Astrocyte of the cerebellum (primary cell): ENCODE measurements around the gene SRSF4.
"Not testable (repeated sequence)": the region's sequence is repeated elsewhere in the genome, so short reads cannot be mapped to it uniquely, and the experiment has no call there.

Source experiments
- DNase-seq: peaks from one replicate; pipeline ENCODE4 v3.0.0-alpha.2; 2011; ENCODE audit warnings: low read depth
- H3K4me3 ChIP-seq: 2 replicates; pipeline ENCODE4 v1.5.1; 2011; ENCODE audit warnings: mild to moderate bottlenecking, low read depth, low read length, moderate library complexity
- in situ Hi-C: cut with HindIII; loops from 2 replicates; pipeline ENCODE4 v1.10.0; 2017; ENCODE audit warnings: low sequenced_read_pairs
- TF ChIP-seq, protein P1 (sequence below): IDR thresholded peaks from 2 replicates; pipeline ENCODE4 v1.5.1; 2012; ENCODE audit warnings: low read length, low read depth, moderate library complexity, mild to moderate bottlenecking; ENCODE audit errors: missing control alignments

Gene SRSF4

GRCh38 chr1:29145739-29146437, 35.8 kb downstream of the SRSF4 start:
- in situ Hi-C loops: no loop called here

DNA sequence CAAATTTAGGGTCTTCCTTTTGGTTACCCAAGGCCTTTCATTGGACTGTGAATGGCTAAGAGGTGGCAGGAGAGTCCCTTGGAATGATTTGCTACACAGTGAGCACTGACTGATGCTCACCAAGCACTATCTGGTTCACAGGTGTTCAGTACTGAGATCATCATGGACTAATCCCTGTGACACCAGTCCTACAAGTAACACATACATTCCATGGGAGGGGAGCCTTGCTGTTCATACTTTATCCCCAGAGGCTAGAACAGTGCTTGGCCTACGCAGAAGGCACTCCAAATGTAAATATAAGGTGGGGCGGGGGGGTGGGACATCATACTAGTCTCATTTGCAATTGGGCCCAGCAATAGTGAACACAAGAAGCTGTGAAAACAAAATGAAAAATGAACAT, 37.5 kb downstream of the SRSF4 start:
- TF ChIP-seq, protein P1, sequence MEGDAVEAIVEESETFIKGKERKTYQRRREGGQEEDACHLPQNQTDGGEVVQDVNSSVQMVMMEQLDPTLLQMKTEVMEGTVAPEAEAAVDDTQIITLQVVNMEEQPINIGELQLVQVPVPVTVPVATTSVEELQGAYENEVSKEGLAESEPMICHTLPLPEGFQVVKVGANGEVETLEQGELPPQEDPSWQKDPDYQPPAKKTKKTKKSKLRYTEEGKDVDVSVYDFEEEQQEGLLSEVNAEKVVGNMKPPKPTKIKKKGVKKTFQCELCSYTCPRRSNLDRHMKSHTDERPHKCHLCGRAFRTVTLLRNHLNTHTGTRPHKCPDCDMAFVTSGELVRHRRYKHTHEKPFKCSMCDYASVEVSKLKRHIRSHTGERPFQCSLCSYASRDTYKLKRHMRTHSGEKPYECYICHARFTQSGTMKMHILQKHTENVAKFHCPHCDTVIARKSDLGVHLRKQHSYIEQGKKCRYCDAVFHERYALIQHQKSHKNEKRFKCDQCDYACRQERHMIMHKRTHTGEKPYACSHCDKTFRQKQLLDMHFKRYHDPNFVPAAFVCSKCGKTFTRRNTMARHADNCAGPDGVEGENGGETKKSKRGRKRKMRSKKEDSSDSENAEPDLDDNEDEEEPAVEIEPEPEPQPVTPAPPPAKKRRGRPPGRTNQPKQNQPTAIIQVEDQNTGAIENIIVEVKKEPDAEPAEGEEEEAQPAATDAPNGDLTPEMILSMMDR: no peak
- in situ Hi-C loops: no loop called here
- DNase-seq: no peak
- H3K4me3 ChIP-seq: no peak overlapping the region

More at GRCh38 chr1:29145739-29146437, 35.8 kb downstream of the SRSF4 start:
- TF ChIP-seq, protein P1: no peak
- peak; percentile 83 for DNase-seq
- no peak overlapping the region for H3K4me3 ChIP-seq

DNA sequence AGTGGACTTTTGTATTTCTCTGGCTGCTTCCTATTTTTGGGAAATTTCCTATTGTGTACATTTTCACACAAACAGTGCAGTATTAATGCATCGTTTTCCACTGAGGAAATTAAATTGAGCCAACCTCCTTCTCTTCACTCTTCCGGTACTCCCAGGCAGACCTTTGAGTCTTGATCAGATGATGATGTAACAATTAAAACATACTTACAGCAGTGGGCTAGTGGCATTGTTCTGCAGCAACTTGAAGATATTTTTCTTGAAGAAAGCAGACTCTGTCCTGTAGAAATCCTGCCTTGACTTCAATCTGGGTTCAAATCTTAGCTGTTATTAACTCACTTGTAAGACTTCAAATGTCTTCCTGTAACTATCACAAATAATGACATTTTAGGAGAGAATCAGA, 39.0 kb downstream of the SRSF4 start:
- no peak overlapping the region for H3K4me3 ChIP-seq
- DNase-seq: no peak
- TF ChIP-seq, protein P1: no peak
- in situ Hi-C loops: no loop called here

GRCh38 chr1:29136391-29136915, 45.2 kb downstream of the SRSF4 start:
- TF ChIP-seq, protein P1: no peak
- DNase-seq: no peak
- no peak overlapping the region for H3K4me3 ChIP-seq
- in situ Hi-C loops: no loop called here

- TF ChIP-seq, protein P1: no peak
- in situ Hi-C loops: no loop called here
- no peak for DNase-seq
- H3K4me3 ChIP-seq: no peak overlapping the region
Measured at GRCh38 chr1:29134695-29135028, 47.0 kb downstream of the SRSF4 start.

DNA sequence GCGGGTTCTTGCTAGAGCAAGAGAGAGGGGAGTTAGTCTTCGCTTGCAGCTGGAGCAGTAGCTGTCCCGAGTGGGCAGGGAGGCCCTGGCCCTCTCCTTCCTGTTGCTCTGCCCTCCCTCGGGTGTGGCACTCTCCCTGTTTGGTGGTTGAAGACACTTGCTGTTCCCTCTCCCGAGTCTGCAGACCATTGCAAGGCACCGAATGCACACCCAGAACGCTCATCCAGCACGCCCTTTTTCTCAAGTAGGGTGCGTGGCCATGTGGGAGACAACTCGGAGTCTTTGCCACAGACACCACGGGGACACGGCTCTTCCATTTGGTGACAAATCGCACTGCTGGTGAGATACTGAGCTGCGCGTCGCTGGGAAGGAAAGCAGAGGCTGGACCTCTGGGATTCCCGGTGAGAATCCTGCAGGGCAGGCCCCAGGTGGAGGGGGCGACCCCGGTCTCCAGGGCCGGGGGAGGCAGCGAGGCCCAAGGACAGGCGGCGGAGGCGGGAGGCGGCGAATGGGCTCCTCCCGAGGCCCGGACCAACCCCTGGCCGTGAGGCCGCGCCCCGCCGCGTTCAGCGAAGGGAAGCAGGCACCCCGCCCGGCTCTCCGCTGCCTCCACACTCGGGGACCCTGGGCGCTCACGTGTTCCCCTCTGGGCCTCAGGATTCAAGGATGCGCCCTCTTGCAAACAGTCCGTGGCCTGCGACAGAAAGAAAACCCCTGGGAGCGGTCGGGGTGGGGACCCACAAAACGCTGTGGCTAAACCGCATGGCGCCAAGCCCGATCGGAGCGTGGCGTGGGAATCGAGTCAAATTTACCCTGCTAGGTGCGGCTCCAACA, 47.6 kb downstream of the SRSF4 start:
- no peak overlapping the region for H3K4me3 ChIP-seq
- no peak for DNase-seq

GRCh38 chr1:29131056-29131455, 50.6 kb downstream of the SRSF4 start:
- in situ Hi-C loops, H3K4me3 ChIP-seq, DNase-seq: not testable (repeated sequence)

More for the DNA sequence above, 47.6 kb downstream of the SRSF4 start:
- in situ Hi-C loops: no loop called here
- TF ChIP-seq, protein P1: no peak
